Pancreas (tissue), 10 donors: ENCODE measurements around the gene SEMA4F. TPM values are rescaled to one million over a fixed set of nuclear protein-coding genes. Genes with fewer than 3 reads are reported as not detected.

Experiments used
- ATAC-seq, 4 donors: fragments of 200-7000 bp; cut with Tn5 transposase; one replicate each; pipeline versions ENCODE4 v1.8.0 to v1.9.1; 2020; ENCODE audit warnings: mild to moderate bottlenecking in 4 of 4, moderate library complexity in 4 of 4
- DNase-seq, 6 donors: peaks; one replicate each; pipeline ENCODE4 v3.0.0-alpha.2; 2020
- FAIRE-seq: peaks from 2 replicates; lab custom pipeline; 2012; peaks lifted over from hg19 to GRCh38; lab: Jason Lieb, UNC
- H3K27ac ChIP-seq, 4 donors: fragments of 200-600 bp; sonication (generic); 1 replicate in 3 of 4; 2 replicates in 1 of 4; pipeline versions ENCODE4 v1.5.0 to v1.8.0; 2020
- H3K27me3 ChIP-seq, 4 donors: fragments of 200-600 bp; one replicate each; pipeline ENCODE4 v1.8.0; 2021
- H3K36me3 ChIP-seq, 3 donors: fragments of 200-600 bp; sonication (generic) in 1 of 3; one replicate each; pipeline versions ENCODE4 v1.5.0 to v1.8.0; 2020 to 2021
- H3K4me1 ChIP-seq, 3 donors: fragments of 200-600 bp; one replicate each; pipeline ENCODE4 v1.8.0; 2021
- H3K4me3 ChIP-seq, 4 donors: fragments of 200-600 bp; sonication (generic) in 2 of 4; one replicate each; pipeline versions ENCODE4 v1.5.0 to v1.8.0; 2020 to 2021
- H3K9me3 ChIP-seq, 4 donors: fragments of 200-600 bp; one replicate each; pipeline ENCODE4 v1.8.0; 2021
- CTCF ChIP-seq, 4 donors: fragments of 200-600 bp; sonication (generic) in 3 of 4; IDR thresholded peaks; one replicate each; pipeline versions ENCODE4 v1.5.0 to v1.8.0; 2021; ENCODE audit warnings: antibody characterized with exemption in 4 of 4
- WGBS, 2 donors: extraction: QIAGEN DNeasy Blood & Tissue Kit; methylation state at CpG; one replicate each; pipeline ENCODE4 v1.1.7; 2013; 5-methylcytosine and 5-hydroxymethylcytosine counted together
- intact Hi-C, 3 donors: fragments of 100-400 bp; cut with DNase I; formaldehyde crosslinking; loops; one replicate each; pipeline versions ENCODE4 v1.11.1 to v1.14.2; 2022
- polyA plus RNA-seq, 2 donors: library from polyadenylated mRNA; stranded (reverse); fragments of 200-250 nt; gene quantifications; one replicate each; pipeline ENCODE4 v1.2.3, GENCODE V29; 2013
- total RNA-seq, 6 donors: library from RNA; stranded (reverse); fragmentation: NEBNext Ultra II Directional in 4 of 6; extraction: Animal tissue kit (Norgen Biotek cat#: 25700) in 4 of 6; gene quantifications; one replicate each; pipeline versions ENCODE4 v1.2.1 to v1.2.4, GENCODE V29; 2021 to 2023
- donor health status: healthy with polysubstance abuse.
- donor health status: DM: no; HTN: no; CAD: no; lungs with moderate emphysema.
- donor health status: DM: no; HTN: no; CAD: no.
- donor health status: control.
- donor health status: control.
- donor health status: Bipolar disorder and iron deficiency.
- donor health status: DM: yes; HTN: yes; CAD: no.
- donor health status: DM: no; HTN: no; CAD: no.
- donor health status: DM: no; HTN: no; CAD: no.
- donor health status: DM: yes; HTN: yes; CAD: no.

The SEMA4F gene
- total and polyA plus RNA-seq, 8 donors = 1.9 to 5.9 (median 2.6) TPM

- 83 to 85% methylated on average over 1 of the region's 1 CpG for WGBS, 2 donors
- H3K27me3 ChIP-seq = no peaks in the 10 kb centered on the region
- no peaks in the 10 kb centered on the region for H3K36me3 ChIP-seq
- FAIRE-seq (no peak), ATAC-seq (no peak), DNase-seq (no peak)
- no peak overlapping the region for H3K27ac ChIP-seq
- intact Hi-C loops = no loop called here
- no peaks in the 10 kb centered on the region for H3K4me1 ChIP-seq
- H3K4me3 ChIP-seq = no peak overlapping the region
- no peaks in the 10 kb centered on the region for H3K9me3 ChIP-seq
- no peak for TF ChIP-seq CTCF (IDR thresholded peaks at IDR 0.05)
These were observed 34.8 kb downstream of the SEMA4F start for GRCh38 chr2:74688881-74689280.

- 54 to 77% methylated on average over 3 of the region's 3 CpGs for WGBS, 2 donors
These were observed 35.6 kb downstream of the SEMA4F start for GRCh38 chr2:74689671-74690070.

GRCh38 chr2:74690571-74690970, 36.5 kb downstream of the SEMA4F start:
- Histone ChIP-seq H3K4me1 (no peaks in the 10 kb centered on the region), H3K27ac (no peak overlapping the region), H3K4me3 (no peak overlapping the region), H3K36me3 (no peaks in the 10 kb centered on the region), H3K9me3 (no peaks in the 10 kb centered on the region), H3K27me3 (no peaks in the 10 kb centered on the region)
- peak; percentile 68 to 92 (median 88) for ATAC-seq
- peak in 1 of 6 donors; percentile 21 for DNase-seq
- 2 to 5% methylated on average over 4 of the region's 4 CpGs for WGBS, 2 donors
- FAIRE-seq = peak; percentile 81
- peak in 3 of 4 donors; percentile 33 to 42 (median 35) for TF ChIP-seq CTCF (IDR thresholded peaks at IDR 0.05)
- intact Hi-C loops = no loop called here

More at GRCh38 chr2:74689671-74690070, 35.6 kb downstream of the SEMA4F start:
- Histone ChIP-seq H3K36me3 (no peaks in the 10 kb centered on the region), H3K9me3 (no peaks in the 10 kb centered on the region), H3K27me3 (no peaks in the 10 kb centered on the region), H3K27ac (no peak overlapping the region), H3K4me3 (no peak overlapping the region), H3K4me1 (no peaks in the 10 kb centered on the region)
- intact Hi-C loops = no loop called here
- DNase-seq = no peak
- ATAC-seq = no peak
- FAIRE-seq = no peak
- no peak for TF ChIP-seq CTCF (IDR thresholded peaks at IDR 0.05)

- no peaks in the 10 kb centered on the region for H3K9me3 ChIP-seq
- FAIRE-seq = no peak
- no peak overlapping the region for H3K27ac ChIP-seq
- no peaks in the 10 kb centered on the region for H3K4me1 ChIP-seq
- H3K36me3 ChIP-seq = no peaks in the 10 kb centered on the region
- WGBS, 2 donors = 66 to 67% methylated on average over 5 of the region's 5 CpGs
- intact Hi-C loops = no loop called here
- H3K4me3 ChIP-seq = no peak overlapping the region
- DNase-seq = no peak
- no peak for TF ChIP-seq CTCF (IDR thresholded peaks at IDR 0.05)
- ATAC-seq = no peak
- H3K27me3 ChIP-seq = no peaks in the 10 kb centered on the region
These were observed 37.9 kb downstream of the SEMA4F start for GRCh38 chr2:74691929-74692328.

GRCh38 chr2:74693213-74693612, 39.2 kb downstream of the SEMA4F start:
- no peak for DNase-seq
- no peak for ATAC-seq
- TF ChIP-seq CTCF (IDR thresholded peaks at IDR 0.05) = no peak
- Histone ChIP-seq H3K9me3 (no peaks in the 10 kb centered on the region), H3K27ac (no peak overlapping the region), H3K27me3 (no peaks in the 10 kb centered on the region), H3K4me1 (no peaks in the 10 kb centered on the region), H3K36me3 (no peaks in the 10 kb centered on the region), H3K4me3 (no peak overlapping the region)
- intact Hi-C loops = no loop called here
- FAIRE-seq = no peak
